MM.1S (cell line): Measurements from ENCODE around the gene MAP3K20.

Source experiments
- CTCF ChIP-seq: fragments of 300-600 bp; sonication (generic); IDR thresholded peaks from 2 replicates; pipeline ENCODE4 v1.5.1; 2016; ENCODE audit warnings: antibody characterized with exemption, low read length, mixed read lengths
- EZH2 ChIP-seq: fragments of 300-600 bp; sonication (generic); optimal IDR thresholded peaks from 2 replicates; pipeline ENCODE3; 2017; ENCODE audit warnings: low read depth, mild to moderate bottlenecking, antibody characterized with exemption, low read length, mixed read lengths

- TF ChIP-seq EZH2 (no peak), CTCF (no peak)
Observed at GRCh38 chr2:173271825-173272224, 196.2 kb downstream of the MAP3K20 start.
